Mucosa of rectum (tissue), 2 donors: ENCODE measurements around the gene IRF4.
"Not testable (repeated sequence)": the region's sequence is repeated elsewhere in the genome, so short reads cannot be mapped to it uniquely, and the experiment has no call there.

Source experiments
- H3K27ac ChIP-seq, 2 donors: one replicate each; pipeline ENCODE4 v1.7.0; 2013; ENCODE audit warnings: inconsistent platforms in 2 of 2, low read depth in 2 of 2, low read length in 2 of 2
- H3K27me3 ChIP-seq, 2 donors: one replicate each; pipeline ENCODE4 v1.7.0; 2013; ENCODE audit warnings: low read length in 2 of 2; ENCODE audit not compliant: control insufficient read depth in 2 of 2, insufficient read depth in 2 of 2
- H3K36me3 ChIP-seq, 2 donors: one replicate each; pipeline ENCODE4 v1.7.0; 2013; ENCODE audit warnings: low read length in 2 of 2; ENCODE audit not compliant: control insufficient read depth in 2 of 2, insufficient read depth in 2 of 2
- H3K4me1 ChIP-seq, 2 donors: one replicate each; pipeline ENCODE4 v1.7.0; 2013; ENCODE audit warnings: low read length in 2 of 2, mild to moderate bottlenecking in 1 of 2; ENCODE audit not compliant: control insufficient read depth in 2 of 2, insufficient read depth in 2 of 2
- H3K4me3 ChIP-seq, 2 donors: one replicate each; pipeline ENCODE4 v1.7.0; 2013; ENCODE audit warnings: low read length in 2 of 2
- H3K9ac ChIP-seq, 2 donors: one replicate each; pipeline ENCODE4 v1.7.0; 2013; ENCODE audit warnings: low read length in 2 of 2, low read depth in 1 of 2, mild to moderate bottlenecking in 1 of 2
- H3K9me3 ChIP-seq, 2 donors: one replicate each; pipeline ENCODE4 v1.7.0; 2013; ENCODE audit warnings: low read length in 2 of 2; ENCODE audit not compliant: control insufficient read depth in 2 of 2
- donor health status: healthy.
- donor health status: Normal muscosa, but diverticular disease.

The IRF4 gene

DNA sequence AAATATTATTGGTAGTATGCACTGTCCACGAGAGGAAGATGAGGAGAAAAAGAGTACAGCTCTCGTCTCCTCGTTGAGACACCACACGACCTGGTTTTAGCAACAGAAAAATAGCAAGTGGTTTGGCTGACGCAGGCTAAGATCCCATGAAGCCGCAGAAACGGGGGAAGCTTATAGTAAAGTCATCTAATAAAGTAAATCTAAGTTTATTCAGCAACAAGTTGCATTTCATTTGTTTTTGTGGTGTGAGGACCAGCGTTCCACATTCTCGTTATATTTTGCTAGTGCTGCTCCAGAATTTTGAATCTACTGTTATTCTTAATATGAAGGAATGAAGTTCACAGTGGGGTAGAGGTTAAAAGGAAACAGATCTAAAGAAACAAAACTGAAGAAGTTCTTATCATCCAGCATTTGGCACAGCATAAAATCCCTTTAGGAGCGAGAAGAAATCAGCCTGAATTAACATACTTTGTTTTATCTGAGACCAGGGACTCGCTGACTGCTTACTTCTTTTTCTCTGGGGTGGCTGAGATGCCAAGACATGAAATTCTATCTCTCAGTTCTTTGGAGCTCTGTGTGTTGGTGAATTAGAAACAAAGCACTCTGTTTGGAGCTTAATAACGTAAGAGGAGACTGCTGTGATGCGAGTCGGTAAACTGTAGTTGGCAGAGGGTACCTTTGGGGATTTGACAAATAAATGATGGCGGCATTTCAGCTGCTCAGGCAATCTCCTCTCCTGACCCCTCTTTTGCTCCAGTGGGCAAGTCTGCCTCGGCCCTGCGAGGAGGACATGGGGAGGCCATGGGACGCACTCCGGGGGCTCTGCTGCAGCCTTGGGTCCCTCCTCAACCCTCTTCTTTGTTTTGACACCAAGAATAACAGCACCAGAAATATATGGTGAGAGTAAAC is 24.9 kb upstream of the IRF4 start:
- Histone ChIP-seq H3K27ac (no peak overlapping the region), H3K9me3 (peaks cover 7 to 8% of the 10 kb centered on the region in 2 donors), H3K9ac (no peak overlapping the region), H3K4me1 (no peaks in the 10 kb centered on the region), H3K36me3 (no peaks in the 10 kb centered on the region), H3K27me3 (peaks cover 2 to 7% of the 10 kb centered on the region in 2 donors), H3K4me3 (no peak overlapping the region)

DNA sequence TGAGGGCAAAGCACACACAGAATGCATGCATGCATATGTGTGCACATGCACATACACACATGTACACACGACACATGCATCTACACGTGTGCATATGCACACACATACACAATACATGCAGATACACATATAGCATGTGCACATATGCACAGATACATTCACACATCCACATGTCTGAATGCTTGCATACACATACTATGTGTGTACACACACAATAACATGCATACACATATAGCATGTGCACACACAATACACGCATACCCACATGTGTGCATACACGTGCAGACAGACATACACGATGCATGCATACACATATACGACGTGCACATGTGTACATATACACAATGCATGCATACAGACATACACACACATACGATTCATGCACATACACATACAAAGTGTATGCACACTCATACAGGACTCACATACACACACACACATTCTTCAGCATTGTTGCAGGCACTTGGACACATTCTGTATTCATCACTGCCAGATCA is 24.2 kb upstream of the IRF4 start:
- peaks cover 4 to 7% of the 10 kb centered on the region in 2 donors for H3K27me3 ChIP-seq
- H3K4me1 ChIP-seq: no peaks in the 10 kb centered on the region
- no peaks in the 10 kb centered on the region for H3K36me3 ChIP-seq
- no peak overlapping the region for H3K27ac ChIP-seq
- H3K4me3 ChIP-seq: no peak overlapping the region
- no peak overlapping the region for H3K9ac ChIP-seq
- peaks cover 7 to 8% of the 10 kb centered on the region in 2 donors for H3K9me3 ChIP-seq

DNA sequence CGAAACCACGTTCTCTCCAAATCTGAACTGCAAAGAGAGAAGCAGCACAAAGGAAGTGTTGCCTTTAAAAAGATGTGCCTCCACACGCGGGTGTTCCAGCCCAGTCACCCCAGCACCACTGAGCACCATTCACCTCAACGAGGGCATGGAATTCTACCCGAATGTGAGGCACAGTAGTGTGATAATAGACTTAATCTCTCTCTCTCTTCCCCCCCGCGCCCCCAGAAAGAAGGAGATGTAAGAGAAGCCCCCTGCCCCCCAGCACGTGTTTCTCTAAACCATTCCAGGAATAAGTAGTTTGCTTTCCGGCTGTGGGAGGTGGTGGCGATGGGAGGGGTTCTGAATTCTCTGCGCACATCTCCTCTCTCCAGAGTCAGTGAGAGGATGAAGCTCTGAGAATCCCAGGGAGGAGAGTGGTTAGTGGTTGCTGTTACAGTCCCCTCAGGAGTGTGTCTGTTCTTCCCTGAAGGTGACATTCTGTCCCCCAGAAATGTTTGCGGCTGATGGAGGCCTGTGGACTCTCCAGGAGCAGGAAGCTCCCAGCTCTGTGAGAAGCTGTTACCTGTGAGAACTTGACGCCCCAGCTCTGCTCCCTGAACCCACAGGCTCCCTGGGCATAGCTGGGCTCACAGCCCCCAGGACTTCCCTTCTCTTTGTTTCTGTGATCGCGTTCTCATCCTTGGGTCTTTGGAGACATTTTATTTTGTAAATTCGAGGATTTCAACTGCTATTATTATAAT is 23.5 kb upstream of the IRF4 start:
- Histone ChIP-seq H3K9me3 (peaks cover 7 to 8% of the 10 kb centered on the region in 2 donors), H3K27me3 (peaks cover 7 to 9% of the 10 kb centered on the region in 2 donors), H3K9ac (no peak overlapping the region)

DNA sequence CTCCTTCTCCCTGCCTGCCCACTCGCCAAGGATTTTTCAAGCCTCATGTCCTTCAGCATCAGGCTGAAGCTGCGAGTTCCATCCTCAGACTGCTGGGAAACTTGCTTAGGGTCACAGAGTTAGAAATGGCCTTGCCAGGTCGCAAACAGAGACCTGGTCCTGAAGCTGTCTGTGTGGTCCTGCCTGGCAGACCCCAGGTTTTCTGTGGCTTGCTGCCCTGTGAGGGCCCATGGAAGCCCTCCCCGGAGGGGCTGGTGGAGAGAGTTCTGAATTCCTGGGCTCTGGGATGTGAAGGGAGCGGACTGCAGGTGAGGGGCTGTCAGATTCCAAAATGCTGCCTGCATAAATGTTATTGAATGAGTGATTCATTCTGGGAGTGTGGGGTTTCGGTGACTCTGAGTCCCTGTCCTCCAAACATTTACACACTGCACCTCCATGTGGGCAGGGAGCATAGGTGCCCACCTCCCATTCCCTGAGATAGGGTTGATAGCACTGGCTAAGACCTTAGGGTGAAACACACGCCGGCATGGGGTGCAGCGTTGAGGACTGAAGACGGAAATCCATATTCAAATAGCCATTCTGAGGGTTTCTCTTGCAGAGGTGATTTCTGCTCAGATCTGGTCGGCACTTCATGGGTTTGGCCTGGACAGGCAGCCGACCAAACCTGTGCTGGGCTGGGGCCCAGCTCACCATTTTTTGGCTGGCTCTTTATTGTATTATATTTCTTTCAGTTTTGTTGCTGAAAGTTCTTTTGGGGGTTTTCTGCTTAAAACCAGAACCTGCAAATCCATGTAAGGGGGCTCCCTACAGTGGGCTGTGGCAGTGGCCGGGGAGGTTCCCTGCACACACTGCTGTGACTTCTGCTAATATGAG is 21.8 kb upstream of the IRF4 start:
- Histone ChIP-seq H3K36me3 (no peaks in the 10 kb centered on the region), H3K9me3 (peaks cover 0 to 4% of the 10 kb centered on the region in 2 donors), H3K4me3 (no peak overlapping the region), H3K9ac (no peak overlapping the region), H3K27me3 (peaks cover 7 to 12% of the 10 kb centered on the region in 2 donors), H3K27ac (no peak overlapping the region), H3K4me1 (no peaks in the 10 kb centered on the region)

More for the DNA sequence above, 23.5 kb upstream of the IRF4 start:
- Histone ChIP-seq H3K36me3 (no peaks in the 10 kb centered on the region), H3K27ac (no peak overlapping the region), H3K4me3 (no peak overlapping the region), H3K4me1 (no peaks in the 10 kb centered on the region)

DNA sequence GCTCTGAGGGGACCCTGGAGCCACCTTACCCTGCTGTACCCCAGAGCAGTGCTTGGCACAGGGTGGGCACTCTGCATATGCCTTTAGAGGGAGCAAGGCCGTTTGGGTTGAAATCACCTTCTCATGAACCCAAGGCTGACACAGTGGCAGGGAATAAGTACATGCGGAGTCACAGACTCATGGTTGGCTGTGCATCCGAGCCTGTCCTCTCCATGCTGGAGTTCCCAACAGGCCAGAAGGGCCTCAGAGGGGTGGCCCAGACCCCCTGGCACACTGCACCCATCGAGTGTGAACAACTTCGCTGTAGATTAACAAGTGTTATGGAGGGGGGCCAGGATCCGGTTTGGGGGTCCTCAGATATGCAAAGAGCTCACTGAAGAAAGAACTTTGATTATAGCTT is 21.0 kb upstream of the IRF4 start:
- Histone ChIP-seq H3K9ac (no peak overlapping the region), H3K9me3 (peaks cover 0 to 4% of the 10 kb centered on the region in 2 donors), H3K4me1 (no peaks in the 10 kb centered on the region), H3K27me3 (peaks cover 7 to 15% of the 10 kb centered on the region in 2 donors), H3K27ac (no peak overlapping the region), H3K4me3 (no peak overlapping the region), H3K36me3 (no peaks in the 10 kb centered on the region)

DNA sequence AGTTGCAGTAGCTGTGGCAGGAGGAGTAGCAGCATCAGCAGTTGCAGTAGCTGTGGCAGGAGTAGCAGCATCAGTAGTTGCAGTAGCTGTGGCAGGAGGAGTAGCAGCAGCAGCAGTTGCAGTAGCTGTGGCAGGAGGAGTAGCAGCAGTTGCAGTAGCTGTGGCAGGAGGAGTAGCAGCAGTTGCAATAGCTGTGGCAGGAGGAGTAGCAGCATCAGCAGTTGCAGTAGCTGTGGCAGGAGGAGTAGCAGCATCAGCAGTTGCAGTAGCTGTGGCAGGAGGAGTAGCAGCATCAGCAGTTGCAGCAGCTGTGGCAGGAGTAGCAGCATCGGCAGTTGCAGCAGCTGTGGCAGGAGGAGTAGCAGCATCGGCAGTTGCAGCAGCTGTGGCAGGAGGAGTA is 19.7 kb upstream of the IRF4 start:
- H3K36me3 ChIP-seq, H3K4me1 ChIP-seq, H3K4me3 ChIP-seq, H3K27ac ChIP-seq, H3K9me3 ChIP-seq, H3K9ac ChIP-seq: not testable (repeated sequence)
- H3K27me3 ChIP-seq: peaks cover 7 to 15% of the 10 kb centered on the region in 2 donors

DNA sequence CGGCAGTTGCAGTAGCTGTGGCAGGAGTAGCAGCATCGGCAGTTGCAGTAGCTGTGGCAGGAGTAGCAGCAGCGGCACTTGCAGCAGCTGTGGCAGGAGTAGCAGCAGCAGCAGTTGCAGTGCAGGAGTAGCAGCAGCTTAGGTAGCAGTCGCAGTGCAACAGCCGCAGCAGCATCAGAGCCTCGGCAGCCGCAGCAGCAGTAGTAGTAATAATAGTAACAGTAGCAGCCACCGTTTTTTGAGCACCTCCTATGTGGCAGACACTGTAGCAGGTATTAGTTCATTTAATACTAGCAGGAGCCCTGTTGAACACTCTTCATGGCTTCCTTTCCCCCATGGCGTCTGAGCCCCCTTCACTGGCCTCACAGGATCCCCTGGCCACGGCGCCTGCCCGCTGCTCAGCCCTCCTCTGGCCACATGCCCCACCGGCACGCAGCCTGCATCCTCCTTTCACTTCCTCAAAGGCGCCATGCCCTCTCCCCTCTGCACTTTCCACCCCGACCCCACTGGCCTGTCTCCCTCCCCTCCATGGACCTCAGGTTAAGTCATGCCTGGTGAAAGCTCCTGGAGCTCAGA is 19.1 kb upstream of the IRF4 start:
- H3K27me3 ChIP-seq: peaks cover 7 to 15% of the 10 kb centered on the region in 2 donors
- H3K27ac ChIP-seq: no peak overlapping the region
- no peak overlapping the region for H3K9ac ChIP-seq
- no peak overlapping the region for H3K4me3 ChIP-seq
- H3K9me3 ChIP-seq: peaks cover 0 to under 1% of the 10 kb centered on the region in 2 donors
- no peaks in the 10 kb centered on the region for H3K36me3 ChIP-seq
- H3K4me1 ChIP-seq: no peaks in the 10 kb centered on the region

DNA sequence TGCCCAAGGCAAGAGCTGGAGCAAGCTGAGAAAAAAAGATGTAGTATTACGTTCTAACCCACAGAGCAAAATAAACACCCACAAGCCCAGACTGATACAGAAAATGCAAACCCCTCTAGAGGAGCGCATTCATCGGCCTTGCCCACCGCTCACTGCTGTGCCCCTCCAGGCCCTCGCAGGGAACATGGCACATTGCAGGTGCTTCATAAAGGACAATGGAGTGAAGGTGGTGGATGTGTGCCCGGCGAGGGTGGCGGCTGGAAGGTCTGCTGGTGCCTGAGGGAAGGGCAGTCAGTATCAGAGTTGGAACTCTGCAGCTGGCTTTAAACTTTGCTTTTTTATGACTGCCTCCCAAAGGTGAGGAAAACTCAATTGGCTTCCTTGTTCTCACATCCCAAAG is 18.5 kb upstream of the IRF4 start:
- H3K9me3 ChIP-seq: no peaks in the 10 kb centered on the region
- no peak overlapping the region for H3K9ac ChIP-seq
- H3K36me3 ChIP-seq: no peaks in the 10 kb centered on the region
- no peaks in the 10 kb centered on the region for H3K4me1 ChIP-seq
- no peak overlapping the region for H3K27ac ChIP-seq
- no peak overlapping the region for H3K4me3 ChIP-seq
- H3K27me3 ChIP-seq: peaks cover 7 to 15% of the 10 kb centered on the region in 2 donors

DNA sequence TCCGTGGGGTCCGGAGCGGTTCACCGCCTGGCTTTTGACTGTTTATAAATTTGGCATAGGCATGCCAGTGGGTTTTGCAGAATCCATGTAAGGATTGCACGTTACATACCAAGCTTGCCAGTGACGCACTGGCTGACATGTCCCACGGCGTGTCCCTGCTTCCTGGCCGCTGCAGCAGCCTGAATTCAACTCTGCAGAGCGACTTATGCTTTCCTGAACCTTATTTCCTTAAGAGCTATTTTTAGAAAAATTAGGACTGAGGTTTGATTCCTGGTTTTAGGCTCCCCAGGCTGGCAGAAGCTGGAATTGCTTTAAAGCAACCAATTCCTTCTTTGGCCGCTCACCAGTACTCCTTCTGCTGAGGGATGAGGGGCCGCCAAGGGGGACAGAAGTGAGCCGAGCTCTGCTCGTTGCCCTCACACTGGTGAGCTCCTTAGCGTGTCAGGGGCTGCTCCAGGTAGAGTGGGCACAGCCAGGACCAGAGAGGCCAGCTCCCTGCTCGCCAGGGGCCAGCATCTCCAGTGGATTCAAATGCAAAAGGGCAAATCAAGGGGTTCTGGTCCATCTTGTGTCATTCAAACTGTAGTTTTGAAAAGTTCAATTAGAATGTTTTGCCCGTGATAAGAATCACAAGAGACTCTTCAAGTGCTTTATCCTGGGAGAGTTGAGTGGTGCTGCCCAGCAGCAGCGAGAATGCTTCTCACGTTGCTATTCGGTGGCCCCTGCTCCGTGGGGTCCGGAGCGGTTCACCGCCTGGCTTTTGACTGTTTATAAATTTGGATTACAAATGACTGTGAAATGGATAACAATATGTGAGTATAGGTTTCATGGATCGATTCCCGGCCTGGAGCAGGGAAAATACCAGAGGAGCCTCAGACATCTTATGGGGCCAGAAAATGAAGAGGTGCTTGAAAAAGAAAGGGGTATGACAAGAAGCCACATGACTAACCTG is 17.5 kb upstream of the IRF4 start:
- H3K4me3 ChIP-seq: no peak overlapping the region
- peaks cover 7 to 13% of the 10 kb centered on the region in 2 donors for H3K27me3 ChIP-seq
- H3K36me3 ChIP-seq: no peaks in the 10 kb centered on the region

More for the DNA sequence above, 17.5 kb upstream of the IRF4 start:
- Histone ChIP-seq H3K27ac (no peak overlapping the region), H3K9ac (no peak overlapping the region), H3K9me3 (no peaks in the 10 kb centered on the region), H3K4me1 (no peaks in the 10 kb centered on the region)
